Measurements from ENCODE around the gene GYS2. TPM values are rescaled to one million over a fixed set of nuclear protein-coding genes. Genes with fewer than 3 reads are reported as not detected.

Gene GYS2
- total RNA-seq, 1 experiment from 2014 or later: 0.47 TPM

- Mint-ChIP-seq H3K9me3 (ENCODE audit: unreplicated experiment) (peaks cover 1% of the 10 kb centered on the region), H3K27ac (ENCODE audit: low read depth, unreplicated experiment) (no peak overlapping the region), H3K4me1 (ENCODE audit: insufficient read depth, unreplicated experiment) (no peaks in the 10 kb centered on the region), H3K36me3 (ENCODE audit: insufficient read depth, unreplicated experiment) (peaks cover 33% of the 10 kb centered on the region), H3K27me3 (ENCODE audit: insufficient read depth, unreplicated experiment) (no peaks in the 10 kb centered on the region), H3K4me3 (ENCODE audit: unreplicated experiment) (no peak overlapping the region)
- ChIA-PET POLR2A (interaction anchor here (1.1 to 4.1 kb wide), 4 partner anchors 9 to 18 kb away, joined by 3 to 23 read pairs (median 6); partner anchors contain the start of genes GOLT1B and RECQL), CTCF (no interaction called here)
- no peak for DNase-seq (ENCODE audit: unreplicated experiment)
- intact Hi-C loops (cut with micrococcal nuclease): no loop called here
- no TSS peak for BruUV-seq (replicated peaks)
- TF ChIP-seq CTCF (IDR thresholded peaks at IDR 0.05; ENCODE audit: unreplicated experiment): no peak
These were observed 86.2 kb downstream of the GYS2 start for GRCh38 chr12:21518451-21518850.

DNA sequence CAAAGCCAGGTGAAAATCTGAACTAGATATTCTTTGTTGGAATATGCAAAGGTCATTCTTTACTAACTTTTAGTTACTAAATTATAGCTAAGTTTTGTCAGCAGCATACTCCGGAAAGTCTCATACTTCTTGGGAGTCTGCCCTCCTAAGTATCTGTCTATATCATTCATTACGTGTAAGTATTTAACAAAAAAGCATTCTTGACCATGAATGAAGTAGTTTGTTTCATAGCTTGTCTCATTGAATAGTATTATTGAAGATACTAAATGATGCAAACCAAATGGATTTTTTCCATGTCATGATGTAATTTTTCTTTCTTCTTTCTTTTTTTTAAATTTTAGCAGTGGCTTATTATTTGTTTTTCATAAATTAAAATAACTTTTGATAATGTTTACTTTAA lies 88.4 kb downstream of the GYS2 start:
- Mint-ChIP-seq H3K4me3 (ENCODE audit: unreplicated experiment) (no peak overlapping the region), H3K9me3 (ENCODE audit: unreplicated experiment) (no peaks in the 10 kb centered on the region), H3K27me3 (ENCODE audit: insufficient read depth, unreplicated experiment) (no peaks in the 10 kb centered on the region), H3K4me1 (ENCODE audit: insufficient read depth, unreplicated experiment) (no peaks in the 10 kb centered on the region), H3K36me3 (ENCODE audit: insufficient read depth, unreplicated experiment) (peaks cover 48% of the 10 kb centered on the region), H3K27ac (ENCODE audit: low read depth, unreplicated experiment) (no peak overlapping the region)
- no peak for DNase-seq (ENCODE audit: unreplicated experiment)
- BruUV-seq (replicated peaks): no TSS peak
- ChIA-PET CTCF (no interaction called here), POLR2A (interaction anchor here (1.1 to 1.6 kb wide), 2 partner anchors 10 to 79 kb away, joined by 4 read pairs; partner anchors contain the start of genes PYROXD1 and SPX)
- intact Hi-C loops (cut with micrococcal nuclease): no loop called here
- no peak for TF ChIP-seq CTCF (IDR thresholded peaks at IDR 0.05; ENCODE audit: unreplicated experiment)

GRCh38 chr12:21509768-21510167 lies 94.9 kb downstream of the GYS2 start:
- Mint-ChIP-seq H3K27ac (ENCODE audit: low read depth, unreplicated experiment) (peak overlapping the region; percentile 43), H3K27me3 (ENCODE audit: insufficient read depth, unreplicated experiment) (no peaks in the 10 kb centered on the region), H3K9me3 (ENCODE audit: unreplicated experiment) (no peaks in the 10 kb centered on the region), H3K36me3 (ENCODE audit: insufficient read depth, unreplicated experiment) (peaks cover 52% of the 10 kb centered on the region), H3K4me1 (ENCODE audit: insufficient read depth, unreplicated experiment) (peaks cover 6% of the 10 kb centered on the region), H3K4me3 (ENCODE audit: unreplicated experiment) (no peak overlapping the region)
- no TSS peak for BruUV-seq (replicated peaks)
- DNase-seq (ENCODE audit: unreplicated experiment): no peak
- ChIA-PET POLR2A (interaction anchor here (0.7 to 1.4 kb wide), 4 partner anchors 8 to 1051 kb away, joined by 3 to 8 read pairs (median 4); partner anchors contain the start of genes GOLT1B and RECQL), CTCF (no interaction called here)
- TF ChIP-seq CTCF (IDR thresholded peaks at IDR 0.05; ENCODE audit: unreplicated experiment): no peak
- intact Hi-C loops (cut with micrococcal nuclease): no loop called here

DNA sequence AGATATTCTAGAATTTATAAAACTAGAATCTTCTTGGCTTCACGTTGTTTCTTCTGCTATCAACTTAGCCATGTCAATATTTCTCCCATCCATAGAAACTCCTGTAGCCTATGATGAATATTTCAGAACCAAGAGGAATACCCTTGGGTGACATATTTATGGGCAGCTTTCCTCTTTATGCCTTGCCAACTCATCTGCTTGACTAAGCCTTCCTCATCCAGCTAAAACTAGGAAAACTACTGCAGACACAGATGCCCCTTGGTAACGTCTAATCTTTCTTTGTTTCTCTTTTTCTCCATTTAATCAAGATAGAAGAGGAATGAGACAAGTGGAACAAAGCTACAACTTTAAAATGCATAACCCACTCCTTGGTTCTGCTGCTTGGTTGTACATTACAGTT lies 96.8 kb downstream of the GYS2 start:
- Mint-ChIP-seq H3K4me1 (ENCODE audit: insufficient read depth, unreplicated experiment) (peaks cover 13% of the 10 kb centered on the region), H3K9me3 (ENCODE audit: unreplicated experiment) (no peaks in the 10 kb centered on the region), H3K27ac (ENCODE audit: low read depth, unreplicated experiment) (no peak overlapping the region), H3K36me3 (ENCODE audit: insufficient read depth, unreplicated experiment) (peaks cover 41% of the 10 kb centered on the region), H3K4me3 (ENCODE audit: unreplicated experiment) (no peak overlapping the region), H3K27me3 (ENCODE audit: insufficient read depth, unreplicated experiment) (no peaks in the 10 kb centered on the region)
- no TSS peak for BruUV-seq (replicated peaks)
- ChIA-PET CTCF (interaction anchor here (0.6 kb wide), 2 partner anchors 12 to 67 kb away, joined by 3 read pairs; no protein-coding TSS in a partner anchor), POLR2A (interaction anchor here (0.6 to 1.6 kb wide), 3 partner anchors 11 to 103 kb away, joined by 3 to 5 read pairs (median 3); no protein-coding TSS in a partner anchor)
- no peak for TF ChIP-seq CTCF (IDR thresholded peaks at IDR 0.05; ENCODE audit: unreplicated experiment)
- no peak for DNase-seq (ENCODE audit: unreplicated experiment)
- intact Hi-C loops (cut with micrococcal nuclease): no loop called here

Data from MCF 10A (cell line).